Panc1 (cell line): ENCODE data around the gene SDHAF1.

Experiments
- POLR2AphosphoS5 ChIP-seq: IDR thresholded peaks from 2 replicates; pipeline ENCODE4 v1.6.1; 2012; ENCODE audit warnings: mild to moderate bottlenecking, low read depth, low read length, moderate library complexity
- TCF7L2 ChIP-seq: IDR thresholded peaks from 2 replicates; pipeline ENCODE4 v1.6.1; 2011; ENCODE audit warnings: mild to moderate bottlenecking, low read depth, low read length, inconsistent platforms
- TF ChIP-seq, protein P1 (sequence below): fragments of 450-650 bp; IDR thresholded peaks from 2 replicates; pipeline ENCODE4 v1.5.1; 2017; ENCODE audit warnings: mild to moderate bottlenecking

DNA sequence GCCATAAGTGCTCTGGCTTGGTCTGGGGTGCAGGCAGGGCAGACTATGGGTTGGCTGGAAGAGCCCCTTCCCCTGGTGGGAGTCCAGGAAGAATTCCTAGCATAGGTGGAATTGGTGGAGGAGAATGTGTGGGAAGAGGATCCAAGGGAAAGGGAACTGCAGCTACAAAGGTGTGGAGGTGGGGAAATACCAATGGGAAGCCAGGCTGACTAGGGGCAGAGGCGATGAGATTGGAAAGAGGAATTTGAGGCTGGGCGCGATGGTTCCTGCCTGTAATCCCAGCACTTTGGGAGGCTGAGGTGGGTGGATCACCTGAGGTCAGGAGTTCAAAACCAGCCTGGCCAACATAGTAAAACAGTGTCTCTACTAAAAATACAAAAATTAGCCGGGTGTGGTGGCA lies 4.8 kb upstream of the SDHAF1 start:
- TF ChIP-seq, protein P1, sequence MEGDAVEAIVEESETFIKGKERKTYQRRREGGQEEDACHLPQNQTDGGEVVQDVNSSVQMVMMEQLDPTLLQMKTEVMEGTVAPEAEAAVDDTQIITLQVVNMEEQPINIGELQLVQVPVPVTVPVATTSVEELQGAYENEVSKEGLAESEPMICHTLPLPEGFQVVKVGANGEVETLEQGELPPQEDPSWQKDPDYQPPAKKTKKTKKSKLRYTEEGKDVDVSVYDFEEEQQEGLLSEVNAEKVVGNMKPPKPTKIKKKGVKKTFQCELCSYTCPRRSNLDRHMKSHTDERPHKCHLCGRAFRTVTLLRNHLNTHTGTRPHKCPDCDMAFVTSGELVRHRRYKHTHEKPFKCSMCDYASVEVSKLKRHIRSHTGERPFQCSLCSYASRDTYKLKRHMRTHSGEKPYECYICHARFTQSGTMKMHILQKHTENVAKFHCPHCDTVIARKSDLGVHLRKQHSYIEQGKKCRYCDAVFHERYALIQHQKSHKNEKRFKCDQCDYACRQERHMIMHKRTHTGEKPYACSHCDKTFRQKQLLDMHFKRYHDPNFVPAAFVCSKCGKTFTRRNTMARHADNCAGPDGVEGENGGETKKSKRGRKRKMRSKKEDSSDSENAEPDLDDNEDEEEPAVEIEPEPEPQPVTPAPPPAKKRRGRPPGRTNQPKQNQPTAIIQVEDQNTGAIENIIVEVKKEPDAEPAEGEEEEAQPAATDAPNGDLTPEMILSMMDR: no peak
- no peak for TF ChIP-seq POLR2AphosphoS5
- TF ChIP-seq TCF7L2: no peak
